ENCODE data around the gene LARP1. TPM values are rescaled to one million over a fixed set of nuclear protein-coding genes. Genes with fewer than 3 reads are reported as not detected.

LARP1 gene
- total RNA-seq, 2 experiments from 2014 or later: 201 to 208 TPM

- Mint-ChIP-seq H3K4me3 (no peak overlapping the region), H3K9me3 (ENCODE audit: insufficient read depth) (no peaks in the 10 kb centered on the region), H3K27me3 (ENCODE audit: low read depth) (no peaks in the 10 kb centered on the region), H3K36me3 (ENCODE audit: low read depth) (peaks cover 15% of the 10 kb centered on the region), H3K4me1 (ENCODE audit: low read depth) (peaks cover 69% of the 10 kb centered on the region), H3K27ac (peak overlapping the region; percentile 2)
- CTCF ChIA-PET: interaction anchor here (1.0 to 1.3 kb wide), 2 partner anchors 9 to 16 kb away, joined by 4 to 5 read pairs; no protein-coding TSS in a partner anchor
- ATAC-seq (no peak), DNase-seq (no peak)
- POLR2A ChIA-PET: interaction anchor here (1.5 kb wide), 1 partner anchor 11 kb away, joined by 3 read pairs; no protein-coding TSS in a partner anchor
These were observed 11.5 kb downstream of the LARP1 start for GRCh38 chr5:154766558-154767281.

GRCh38 chr5:154767576-154767975 lies 12.4 kb downstream of the LARP1 start:
- no peaks in the 10 kb centered on the region for H3K27me3 Mint-ChIP-seq (ENCODE audit: low read depth)
- peak overlapping the region; percentile 56 for H3K27ac Mint-ChIP-seq
- H3K9me3 Mint-ChIP-seq (ENCODE audit: insufficient read depth): no peaks in the 10 kb centered on the region
- H3K36me3 Mint-ChIP-seq (ENCODE audit: low read depth): peaks cover 15% of the 10 kb centered on the region
- ATAC-seq (no peak), DNase-seq (no peak)
- H3K4me1 Mint-ChIP-seq (ENCODE audit: low read depth): peaks cover 64% of the 10 kb centered on the region
- no peak overlapping the region for H3K4me3 Mint-ChIP-seq
- ChIA-PET POLR2A (interaction anchor here (1.5 kb wide), 1 partner anchor 10 kb away, joined by 3 read pairs; no protein-coding TSS in a partner anchor), CTCF (interaction anchor here (1.0 to 1.3 kb wide), 3 partner anchors 10 to 15 kb away, joined by 4 to 5 read pairs (median 4); no protein-coding TSS in a partner anchor)

- Mint-ChIP-seq H3K27ac (no peak overlapping the region), H3K4me3 (no peak overlapping the region), H3K36me3 (ENCODE audit: low read depth) (peaks cover 18% of the 10 kb centered on the region), H3K4me1 (ENCODE audit: low read depth) (peaks cover 66% of the 10 kb centered on the region), H3K9me3 (ENCODE audit: insufficient read depth) (no peaks in the 10 kb centered on the region), H3K27me3 (ENCODE audit: low read depth) (no peaks in the 10 kb centered on the region)
- POLR2A ChIA-PET: no interaction called here
- no peak for DNase-seq
- ATAC-seq: no peak
- CTCF ChIA-PET: interaction anchor here (1.1 to 1.3 kb wide), 2 partner anchors 10 to 15 kb away, joined by 4 to 5 read pairs; no protein-coding TSS in a partner anchor
These were observed 13.0 kb downstream of the LARP1 start for GRCh38 chr5:154768207-154768606.

DNA sequence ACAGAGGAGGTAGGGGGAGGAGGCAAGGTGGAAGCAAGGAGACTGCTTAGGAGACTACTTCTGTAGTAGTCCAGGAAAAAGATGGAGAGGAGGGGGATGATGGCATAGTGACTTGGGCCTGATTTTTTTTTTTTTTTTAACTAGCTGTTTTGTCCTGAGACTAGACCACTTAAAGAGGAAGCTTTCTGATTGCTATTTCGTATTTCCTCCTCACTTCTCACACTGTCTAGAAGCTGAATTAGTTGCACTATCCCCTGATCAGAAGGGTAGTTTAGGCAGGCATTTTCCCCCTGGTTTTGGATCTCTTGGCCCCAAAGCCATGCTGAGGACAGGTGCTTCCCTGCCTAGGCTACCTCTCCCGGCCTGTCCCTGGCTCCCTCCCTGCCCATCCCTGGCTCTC lies 14.9 kb downstream of the LARP1 start:
- POLR2A ChIA-PET: interaction anchor here (0.8 kb wide), 1 partner anchor 13 kb away, joined by 3 read pairs; no protein-coding TSS in a partner anchor
- Mint-ChIP-seq H3K27ac (peak overlapping the region; percentile 76), H3K36me3 (ENCODE audit: low read depth) (peaks cover 22% of the 10 kb centered on the region), H3K4me3 (no peak overlapping the region), H3K27me3 (ENCODE audit: low read depth) (no peaks in the 10 kb centered on the region), H3K4me1 (ENCODE audit: low read depth) (peaks cover 68% of the 10 kb centered on the region), H3K9me3 (ENCODE audit: insufficient read depth) (no peaks in the 10 kb centered on the region)
- DNase-seq (no peak), ATAC-seq (no peak)
- CTCF ChIA-PET: interaction anchor here (0.6 to 0.9 kb wide), 2 partner anchors 13 to 40 kb away, joined by 3 read pairs; no protein-coding TSS in a partner anchor

- Mint-ChIP-seq H3K27me3 (ENCODE audit: low read depth) (no peaks in the 10 kb centered on the region), H3K9me3 (ENCODE audit: insufficient read depth) (no peaks in the 10 kb centered on the region), H3K4me3 (no peak overlapping the region), H3K36me3 (ENCODE audit: low read depth) (peaks cover 19% of the 10 kb centered on the region), H3K4me1 (ENCODE audit: low read depth) (peaks cover 60% of the 10 kb centered on the region), H3K27ac (peak overlapping the region; percentile 44)
- ATAC-seq (no peak), DNase-seq (no peak)
- CTCF ChIA-PET: interaction anchor here (0.6 to 1.0 kb wide), 2 partner anchors 11 to 786 kb away, joined by 3 to 4 read pairs; no protein-coding TSS in a partner anchor
- POLR2A ChIA-PET: interaction anchor here (0.6 to 0.8 kb wide), 2 partner anchors 10 to 16 kb away, joined by 3 to 5 read pairs; no protein-coding TSS in a partner anchor
These were observed 16.3 kb downstream of the LARP1 start for GRCh38 chr5:154771383-154771901.

- ATAC-seq: no peak
- Mint-ChIP-seq H3K27ac (peak overlapping the region; percentile 61), H3K36me3 (ENCODE audit: low read depth) (peaks cover 17% of the 10 kb centered on the region), H3K4me1 (ENCODE audit: low read depth) (peaks cover 43% of the 10 kb centered on the region), H3K4me3 (no peak overlapping the region), H3K27me3 (ENCODE audit: low read depth) (no peaks in the 10 kb centered on the region), H3K9me3 (ENCODE audit: insufficient read depth) (no peaks in the 10 kb centered on the region)
- ChIA-PET CTCF (no interaction called here), POLR2A (no interaction called here)
- no peak for DNase-seq
These were observed 18.1 kb downstream of the LARP1 start for GRCh38 chr5:154773326-154773725.

DNA sequence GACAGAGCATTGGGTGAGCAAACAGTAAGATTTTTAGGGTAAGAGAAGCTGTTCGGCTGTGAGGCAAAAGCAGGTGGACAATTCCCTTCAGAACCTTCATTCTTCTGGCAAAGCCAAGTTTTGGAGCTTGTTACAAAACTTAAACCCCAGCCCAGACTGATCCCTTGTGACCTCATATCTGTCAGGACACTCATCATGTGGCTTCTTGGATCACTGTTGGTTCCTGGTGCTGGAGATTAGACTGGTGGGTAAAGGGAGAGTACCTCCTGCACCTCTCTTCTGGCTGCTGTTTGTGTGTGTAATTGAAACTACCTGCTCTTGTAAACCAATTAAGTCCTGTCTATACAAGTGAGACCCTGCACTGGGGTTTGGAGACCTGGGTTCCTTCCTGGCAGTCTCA lies 21.0 kb downstream of the LARP1 start:
- POLR2A ChIA-PET: no interaction called here

DNA sequence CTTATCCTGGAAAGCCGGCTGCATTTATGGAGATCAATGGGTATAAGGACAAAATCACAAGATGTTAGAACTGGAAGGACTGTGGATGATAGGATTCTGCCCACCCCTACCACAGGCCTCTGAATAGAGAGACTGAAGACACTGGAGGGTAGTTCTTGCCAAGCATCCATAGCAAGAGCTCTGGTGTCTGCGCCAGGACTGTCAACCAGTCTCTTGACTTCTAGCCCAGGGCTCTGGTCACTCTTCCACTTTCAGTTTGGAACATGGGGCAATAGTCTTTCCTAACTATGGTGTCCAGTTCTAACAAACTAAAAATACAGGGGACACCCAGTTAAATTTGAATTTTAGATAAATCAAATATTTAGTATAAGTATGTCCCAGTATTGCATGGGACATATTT lies 23.4 kb downstream of the LARP1 start:
- no peak overlapping the region for H3K4me3 Mint-ChIP-seq
- H3K36me3 Mint-ChIP-seq (ENCODE audit: low read depth): peaks cover 15% of the 10 kb centered on the region
- H3K4me1 Mint-ChIP-seq (ENCODE audit: low read depth): peaks cover 41% of the 10 kb centered on the region
- H3K27ac Mint-ChIP-seq: no peak overlapping the region
- DNase-seq (no peak), ATAC-seq (no peak)
- H3K9me3 Mint-ChIP-seq (ENCODE audit: insufficient read depth): no peaks in the 10 kb centered on the region
- H3K27me3 Mint-ChIP-seq (ENCODE audit: low read depth): no peaks in the 10 kb centered on the region
- POLR2A ChIA-PET: interaction anchor here (1.3 kb wide), 1 partner anchor 11 kb away, joined by 3 read pairs; no protein-coding TSS in a partner anchor
- CTCF ChIA-PET: interaction anchor here (0.8 kb wide), 1 partner anchor 10 kb away, joined by 4 read pairs; no protein-coding TSS in a partner anchor

More for the DNA sequence above, 21.0 kb downstream of the LARP1 start:
- CTCF ChIA-PET: interaction anchor here (0.6 kb wide), 1 partner anchor 11 kb away, joined by 3 read pairs; no protein-coding TSS in a partner anchor
- no peak overlapping the region for H3K4me3 Mint-ChIP-seq
- peaks cover 39% of the 10 kb centered on the region for H3K4me1 Mint-ChIP-seq (ENCODE audit: low read depth)
- peak overlapping the region; percentile 84 for H3K27ac Mint-ChIP-seq
- no peaks in the 10 kb centered on the region for H3K9me3 Mint-ChIP-seq (ENCODE audit: insufficient read depth)
- DNase-seq: no peak
- peaks cover 27% of the 10 kb centered on the region for H3K36me3 Mint-ChIP-seq (ENCODE audit: low read depth)
- H3K27me3 Mint-ChIP-seq (ENCODE audit: low read depth): no peaks in the 10 kb centered on the region
- ATAC-seq: no peak

DNA sequence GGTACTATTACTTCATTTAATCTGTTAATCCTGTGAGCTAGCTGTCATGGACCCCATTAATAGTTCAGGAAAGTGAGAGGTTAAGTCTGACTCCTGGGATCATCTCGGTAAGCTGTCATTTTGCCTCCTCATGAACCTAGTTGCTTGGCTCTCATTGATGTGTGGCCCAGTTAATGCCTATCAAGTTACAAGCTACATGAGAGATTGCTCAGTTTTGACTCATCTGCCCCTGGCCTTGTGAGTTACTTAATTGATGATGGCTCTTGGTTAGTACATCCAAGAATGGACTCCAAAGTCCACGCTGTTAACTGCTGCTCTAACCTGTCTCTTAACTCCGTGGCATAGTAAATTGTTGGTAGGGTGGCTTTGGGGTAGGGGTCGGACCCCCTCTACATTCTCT lies 23.9 kb downstream of the LARP1 start:
- H3K4me1 Mint-ChIP-seq (ENCODE audit: low read depth): peaks cover 45% of the 10 kb centered on the region
- DNase-seq: no peak
- H3K9me3 Mint-ChIP-seq (ENCODE audit: insufficient read depth): no peaks in the 10 kb centered on the region
- POLR2A ChIA-PET: no interaction called here
- no peaks in the 10 kb centered on the region for H3K27me3 Mint-ChIP-seq (ENCODE audit: low read depth)
- ATAC-seq: no peak
- H3K4me3 Mint-ChIP-seq: no peak overlapping the region
- H3K36me3 Mint-ChIP-seq (ENCODE audit: low read depth): peaks cover 13% of the 10 kb centered on the region
- H3K27ac Mint-ChIP-seq: no peak overlapping the region
- CTCF ChIA-PET: interaction anchor here (0.8 kb wide), 1 partner anchor 11 kb away, joined by 4 read pairs; no protein-coding TSS in a partner anchor

DNA sequence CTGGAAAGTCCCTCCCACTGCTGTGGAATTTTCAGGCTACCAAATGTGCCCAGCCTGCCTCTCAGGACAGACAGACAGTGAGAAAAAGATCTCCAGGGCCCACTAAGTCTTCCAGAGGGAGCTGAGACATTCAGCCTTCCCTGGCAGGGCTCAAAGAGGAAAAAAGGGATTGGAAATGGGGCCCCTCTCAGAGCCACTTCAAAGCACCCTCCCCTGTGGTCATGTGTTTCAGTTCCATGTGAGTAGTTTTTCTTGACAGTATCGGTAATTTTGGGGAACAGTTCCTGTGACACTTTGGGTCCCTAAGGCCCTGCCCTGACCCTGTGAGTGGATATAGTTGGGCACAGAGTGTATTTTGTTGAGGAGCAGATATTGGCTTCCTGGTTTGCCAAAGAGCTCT lies 25.0 kb downstream of the LARP1 start:
- H3K4me3 Mint-ChIP-seq: no peak overlapping the region
- POLR2A ChIA-PET: no interaction called here
- CTCF ChIA-PET: interaction anchor here (1.2 kb wide), 1 partner anchor 10 kb away, joined by 4 read pairs; no protein-coding TSS in a partner anchor
- peaks cover 13% of the 10 kb centered on the region for H3K36me3 Mint-ChIP-seq (ENCODE audit: low read depth)
- no peaks in the 10 kb centered on the region for H3K9me3 Mint-ChIP-seq (ENCODE audit: insufficient read depth)
- H3K27me3 Mint-ChIP-seq (ENCODE audit: low read depth): no peaks in the 10 kb centered on the region
- peaks cover 49% of the 10 kb centered on the region for H3K4me1 Mint-ChIP-seq (ENCODE audit: low read depth)
- no peak for DNase-seq
- H3K27ac Mint-ChIP-seq: peak overlapping the region; percentile 29
- ATAC-seq: no peak

- POLR2A ChIA-PET: no interaction called here
- H3K4me3 Mint-ChIP-seq: no peak overlapping the region
- CTCF ChIA-PET: interaction anchor here (1.0 to 1.4 kb wide), 3 partner anchors 11 to 15 kb away, joined by 3 to 5 read pairs (median 3); no protein-coding TSS in a partner anchor
These were observed 27.1 kb downstream of the LARP1 start for GRCh38 chr5:154782326-154782725.

More at GRCh38 chr5:154782326-154782725, 27.1 kb downstream of the LARP1 start:
- Mint-ChIP-seq H3K4me1 (ENCODE audit: low read depth) (peaks cover 61% of the 10 kb centered on the region), H3K9me3 (ENCODE audit: insufficient read depth) (no peaks in the 10 kb centered on the region), H3K36me3 (ENCODE audit: low read depth) (peaks cover 13% of the 10 kb centered on the region), H3K27me3 (ENCODE audit: low read depth) (no peaks in the 10 kb centered on the region), H3K27ac (no peak overlapping the region)
- ATAC-seq (no peak), DNase-seq (no peak)

All from activated CD8-positive, alpha-beta T cell treated with anti-CD3 and anti-CD28 coated beads, Interleukin-2, amount 10 ng/mL, durations not matched to agents 7 days and 5 days (primary cell).